SK-N-MC (cell line): ENCODE data around the gene PDE6D.

ENCODE experiments used
- DNase-seq: peaks from one replicate; pipeline ENCODE4 v3.0.0-alpha.2; 2011; ENCODE audit warnings: low read depth, low spot score
- H3K27ac ChIP-seq: fragments of 200-600 bp; sonication (generic); 2 replicates; pipeline ENCODE4 v1.5.1; 2016; ENCODE audit warnings: mixed run types
- H3K36me3 ChIP-seq: fragments of 200-600 bp; sonication (generic); 2 replicates; pipeline ENCODE4 v1.6.1; 2017; ENCODE audit warnings: antibody characterized with exemption, low read length, mixed read lengths; ENCODE audit not compliant: insufficient read depth
- H3K4me3 ChIP-seq: fragments of 200-600 bp; sonication (generic); 2 replicates; pipeline ENCODE4 v1.5.1; 2016
- H3K9ac ChIP-seq: fragments of 200-600 bp; sonication (generic); 2 replicates; pipeline ENCODE4 v1.8.0; 2017; ENCODE audit warnings: mixed run types, mixed read lengths; ENCODE audit not compliant: insufficient read length
- H3K9me3 ChIP-seq: fragments of 200-600 bp; sonication (generic); 2 replicates; pipeline ENCODE4 v1.6.1; 2017; ENCODE audit warnings: low read depth, mild to moderate bottlenecking, antibody characterized with exemption, low read length, moderate library complexity, mixed read lengths
- EZH2 ChIP-seq: fragments of 200-600 bp; sonication (generic); IDR thresholded peaks from one replicate; pipeline ENCODE4 v1.6.1; 2017; ENCODE audit warnings: antibody characterized with exemption
- FOXP2 ChIP-seq: optimal IDR thresholded peaks from 2 replicates; pipeline ENCODE3; 2011; ENCODE audit warnings: mild to moderate bottlenecking, moderate library complexity; ENCODE audit not compliant: insufficient read depth; ENCODE audit errors: extremely low read length, control extremely low read depth
- POLR2AphosphoS5 ChIP-seq: IDR thresholded peaks from 2 replicates; pipeline ENCODE4 v1.6.1; 2012; ENCODE audit warnings: mild to moderate bottlenecking, low read depth, low read length, borderline replicate concordance

PDE6D gene

DNA sequence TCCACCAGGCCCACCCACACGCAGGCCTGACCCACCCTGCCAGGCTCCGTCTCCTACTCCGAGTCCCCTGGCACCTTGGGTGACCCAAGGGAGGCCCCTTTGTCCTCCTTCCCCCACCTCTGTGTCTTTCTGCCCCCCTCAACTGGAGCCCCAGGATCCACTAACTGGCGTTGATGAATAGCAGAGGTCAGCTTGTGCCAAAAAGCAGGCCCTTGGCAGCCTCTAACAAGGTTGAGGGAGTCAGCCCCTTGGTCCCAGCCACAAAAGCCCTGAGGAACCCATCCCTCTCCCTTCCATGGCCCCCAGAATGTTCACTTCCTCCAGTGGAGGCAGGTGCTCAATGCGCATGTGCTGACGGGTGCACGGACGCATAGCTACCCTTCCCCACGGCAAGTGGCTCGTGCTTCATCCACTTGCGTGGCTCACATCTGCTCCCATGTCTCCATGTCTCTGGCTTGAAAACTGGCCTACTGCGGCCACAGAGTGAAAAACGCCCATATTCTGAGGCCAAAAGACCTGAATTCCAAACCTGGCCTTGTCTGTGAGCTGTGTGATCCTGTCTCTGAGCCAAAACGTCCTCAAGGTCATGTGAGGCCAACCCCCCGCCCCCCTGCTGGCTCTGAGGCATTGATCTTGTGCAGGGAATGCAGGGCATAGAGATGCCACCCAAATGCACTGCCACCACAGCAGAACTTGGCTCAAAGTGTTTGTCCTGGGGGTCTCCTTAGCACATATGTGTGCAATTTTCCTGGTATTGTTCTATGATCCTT lies 91.8 kb downstream of the PDE6D start:
- TF ChIP-seq POLR2AphosphoS5 (no peak), EZH2 (no peak), FOXP2 (no peak)
- no peaks in the 10 kb centered on the region for H3K36me3 ChIP-seq
- H3K9me3 ChIP-seq = no peaks in the 10 kb centered on the region
- DNase-seq = no peak
- no peak overlapping the region for H3K9ac ChIP-seq
- no peak overlapping the region for H3K4me3 ChIP-seq
- no peak overlapping the region for H3K27ac ChIP-seq

DNA sequence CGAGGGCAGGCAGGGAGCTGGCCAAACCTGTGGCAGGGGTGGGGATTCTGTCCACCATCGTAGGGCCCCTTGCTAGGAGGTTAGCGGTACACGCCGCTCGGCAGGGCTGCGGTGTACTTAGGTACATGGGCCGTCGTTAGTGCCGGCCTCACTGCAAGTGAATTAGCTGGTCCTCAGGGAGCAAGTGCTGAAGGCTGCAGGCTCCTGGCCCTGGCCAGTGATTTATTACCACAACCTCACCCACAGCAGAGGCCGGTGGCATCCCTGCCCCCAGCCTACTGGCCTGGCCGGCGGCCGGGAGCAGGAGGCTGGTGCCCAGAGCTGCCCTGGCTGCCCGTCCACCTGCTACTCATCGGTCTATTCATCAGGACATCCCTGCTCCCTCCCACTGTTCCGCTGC lies 92.4 kb downstream of the PDE6D start:
- H3K36me3 ChIP-seq = no peaks in the 10 kb centered on the region
- no peak overlapping the region for H3K4me3 ChIP-seq
- DNase-seq = no peak
- no peak for TF ChIP-seq EZH2
- no peak for TF ChIP-seq FOXP2
- no peak for TF ChIP-seq POLR2AphosphoS5
- H3K27ac ChIP-seq = no peak overlapping the region
- no peaks in the 10 kb centered on the region for H3K9me3 ChIP-seq
- no peak overlapping the region for H3K9ac ChIP-seq

DNA sequence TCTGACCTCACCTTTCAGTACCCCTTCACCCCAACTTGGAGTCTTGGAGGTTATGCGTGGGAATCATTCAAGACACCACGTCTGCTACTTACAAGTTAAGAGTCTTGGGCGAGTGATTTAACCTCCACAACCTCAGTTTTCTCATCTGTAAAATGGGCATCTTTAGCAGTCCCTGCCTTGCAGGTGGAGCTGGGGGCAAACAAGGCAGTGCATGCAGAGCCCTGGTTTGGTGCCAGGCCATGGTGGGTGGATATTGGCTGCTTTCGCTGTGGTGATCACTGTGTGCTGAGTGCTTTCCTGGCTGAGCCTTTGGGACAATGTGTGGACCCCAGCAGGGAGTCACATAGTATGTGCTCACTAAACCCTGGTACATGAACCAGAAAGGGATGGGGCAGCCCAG lies 93.1 kb downstream of the PDE6D start:
- no peak overlapping the region for H3K4me3 ChIP-seq
- no peak for TF ChIP-seq EZH2
- no peak for TF ChIP-seq FOXP2
- no peak for TF ChIP-seq POLR2AphosphoS5
- no peak overlapping the region for H3K27ac ChIP-seq
- H3K9ac ChIP-seq = no peak overlapping the region
- no peaks in the 10 kb centered on the region for H3K9me3 ChIP-seq
- no peak for DNase-seq
- no peaks in the 10 kb centered on the region for H3K36me3 ChIP-seq

DNA sequence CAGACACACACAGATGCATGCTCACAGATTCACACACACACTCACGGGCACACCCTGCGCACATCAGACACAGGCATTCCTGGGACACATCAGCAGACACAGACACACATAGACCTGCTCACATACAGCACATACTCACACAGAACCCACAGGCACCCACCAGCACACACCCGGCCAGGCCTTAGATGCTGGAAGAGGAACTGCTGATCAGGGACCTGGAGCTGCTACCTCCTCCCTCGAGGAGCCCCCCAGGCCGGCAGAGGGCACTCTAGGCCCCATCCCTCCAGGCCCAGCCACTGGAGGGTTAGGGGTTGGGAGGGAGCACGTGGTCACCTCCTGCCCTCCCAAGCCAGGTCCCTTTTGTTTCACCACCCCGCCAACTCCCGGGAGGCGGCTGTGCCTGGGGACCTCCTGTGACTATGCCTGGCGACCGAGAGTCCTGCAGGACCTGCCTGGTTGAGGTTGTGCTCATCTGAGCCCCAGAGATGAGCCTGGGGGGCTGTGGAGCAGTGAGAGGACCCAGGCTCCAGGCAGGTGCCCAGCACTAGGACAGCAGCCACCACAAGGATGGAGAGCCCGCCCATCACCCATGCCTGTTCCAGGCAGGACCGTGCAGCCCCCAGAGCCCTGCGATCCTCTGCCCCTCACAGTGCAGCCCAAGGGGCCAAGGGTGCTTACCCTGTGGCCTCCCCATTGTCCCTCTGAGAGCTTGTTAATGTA lies 93.8 kb downstream of the PDE6D start:
- no peak overlapping the region for H3K27ac ChIP-seq
- no peak overlapping the region for H3K9ac ChIP-seq
- DNase-seq = no peak
- H3K9me3 ChIP-seq = no peaks in the 10 kb centered on the region
- no peak overlapping the region for H3K4me3 ChIP-seq
- H3K36me3 ChIP-seq = no peaks in the 10 kb centered on the region
- no peak for TF ChIP-seq POLR2AphosphoS5
- no peak for TF ChIP-seq FOXP2
- TF ChIP-seq EZH2 = no peak

DNA sequence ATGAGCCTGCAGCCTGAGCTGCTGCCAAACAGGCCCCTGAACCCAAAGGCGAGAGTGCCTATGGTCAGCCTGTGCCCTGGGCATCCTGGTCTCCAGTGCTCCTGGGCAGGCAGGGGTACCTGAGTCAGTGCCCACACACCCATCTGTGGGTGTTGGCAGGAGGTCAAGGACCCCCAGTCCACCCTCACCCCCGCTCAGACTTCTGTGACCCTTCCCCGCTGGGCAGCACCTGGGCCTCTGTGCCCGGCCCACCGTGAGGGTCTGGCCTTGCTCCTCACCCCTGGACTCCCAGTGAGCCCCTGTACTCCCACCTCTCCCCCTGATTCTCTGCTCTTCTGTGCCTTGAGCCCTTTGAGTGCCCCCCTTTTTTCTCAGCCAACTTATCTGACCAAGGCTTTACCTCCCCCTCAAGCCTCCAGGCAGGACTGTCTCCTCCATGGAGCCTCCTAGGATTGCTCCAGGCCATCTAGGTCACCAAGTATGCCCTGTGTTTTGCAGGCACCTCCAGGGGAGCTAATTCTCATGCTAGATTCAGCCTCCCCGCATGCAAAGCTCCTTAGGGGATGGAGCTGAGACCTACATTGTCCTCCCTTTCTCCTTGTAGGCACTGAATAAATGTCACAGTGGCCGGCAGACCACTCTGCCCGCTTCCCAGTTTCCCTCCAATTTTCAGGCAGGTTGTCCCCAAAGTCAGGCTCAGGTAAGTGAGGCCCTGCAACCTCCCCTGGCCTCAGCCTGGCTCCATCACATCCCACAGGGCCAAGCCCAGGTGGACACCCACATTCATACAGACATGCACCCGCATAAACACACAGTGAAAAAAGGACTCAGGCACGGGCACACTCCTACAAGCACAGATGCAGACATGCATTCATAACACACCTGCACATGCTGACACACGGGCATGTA lies 94.6 kb downstream of the PDE6D start:
- Histone ChIP-seq H3K9me3 (no peaks in the 10 kb centered on the region), H3K9ac (no peak overlapping the region), H3K4me3 (no peak overlapping the region), H3K36me3 (no peaks in the 10 kb centered on the region), H3K27ac (no peak overlapping the region)
- DNase-seq = no peak
- TF ChIP-seq FOXP2 (no peak), EZH2 (no peak), POLR2AphosphoS5 (no peak)

DNA sequence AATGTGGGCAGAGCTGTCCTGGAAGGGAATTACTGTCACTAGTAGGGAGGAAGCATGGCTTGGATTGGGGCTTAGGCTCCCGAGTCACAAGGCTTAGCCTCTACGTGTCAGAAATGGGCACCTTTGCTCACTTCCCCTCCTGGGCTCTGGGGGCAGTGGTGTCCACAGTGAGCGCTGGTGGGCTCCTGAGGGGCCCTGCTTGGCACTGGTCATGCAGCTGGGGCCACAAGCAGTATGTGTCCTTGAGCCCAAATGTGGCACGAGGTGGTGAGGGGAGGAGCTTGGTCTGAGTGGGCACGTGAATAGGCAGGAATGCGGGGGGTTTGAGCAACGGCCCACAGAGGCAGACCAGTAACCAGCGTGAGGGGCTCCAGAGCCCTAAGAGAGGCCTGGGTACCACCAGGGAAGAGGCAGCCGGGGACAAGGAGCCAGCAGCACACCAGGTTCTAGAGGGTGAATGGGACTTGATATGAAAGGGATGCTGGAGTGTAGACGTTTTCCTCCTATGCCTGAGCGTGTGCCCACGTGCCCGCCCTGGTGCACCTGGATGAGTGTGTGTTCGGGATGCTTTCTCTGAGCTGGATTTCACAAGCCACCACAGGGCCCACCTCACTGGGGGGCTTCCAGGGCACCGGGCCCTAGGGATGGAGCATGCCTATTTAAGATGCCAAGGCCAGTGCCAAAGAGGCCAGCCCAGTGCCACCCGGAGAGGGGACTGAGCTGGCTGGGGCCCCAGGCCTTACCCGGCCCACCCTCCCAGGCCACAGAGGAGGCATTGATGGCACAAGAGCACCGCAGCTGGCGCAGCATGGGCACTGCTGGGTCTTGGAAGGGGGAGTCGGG lies 95.5 kb downstream of the PDE6D start:
- TF ChIP-seq EZH2 = no peak
- TF ChIP-seq POLR2AphosphoS5 = no peak
- no peak for TF ChIP-seq FOXP2
- Histone ChIP-seq H3K4me3 (no peak overlapping the region), H3K9ac (no peak overlapping the region), H3K36me3 (no peaks in the 10 kb centered on the region), H3K9me3 (no peaks in the 10 kb centered on the region), H3K27ac (no peak overlapping the region)
- DNase-seq = no peak

DNA sequence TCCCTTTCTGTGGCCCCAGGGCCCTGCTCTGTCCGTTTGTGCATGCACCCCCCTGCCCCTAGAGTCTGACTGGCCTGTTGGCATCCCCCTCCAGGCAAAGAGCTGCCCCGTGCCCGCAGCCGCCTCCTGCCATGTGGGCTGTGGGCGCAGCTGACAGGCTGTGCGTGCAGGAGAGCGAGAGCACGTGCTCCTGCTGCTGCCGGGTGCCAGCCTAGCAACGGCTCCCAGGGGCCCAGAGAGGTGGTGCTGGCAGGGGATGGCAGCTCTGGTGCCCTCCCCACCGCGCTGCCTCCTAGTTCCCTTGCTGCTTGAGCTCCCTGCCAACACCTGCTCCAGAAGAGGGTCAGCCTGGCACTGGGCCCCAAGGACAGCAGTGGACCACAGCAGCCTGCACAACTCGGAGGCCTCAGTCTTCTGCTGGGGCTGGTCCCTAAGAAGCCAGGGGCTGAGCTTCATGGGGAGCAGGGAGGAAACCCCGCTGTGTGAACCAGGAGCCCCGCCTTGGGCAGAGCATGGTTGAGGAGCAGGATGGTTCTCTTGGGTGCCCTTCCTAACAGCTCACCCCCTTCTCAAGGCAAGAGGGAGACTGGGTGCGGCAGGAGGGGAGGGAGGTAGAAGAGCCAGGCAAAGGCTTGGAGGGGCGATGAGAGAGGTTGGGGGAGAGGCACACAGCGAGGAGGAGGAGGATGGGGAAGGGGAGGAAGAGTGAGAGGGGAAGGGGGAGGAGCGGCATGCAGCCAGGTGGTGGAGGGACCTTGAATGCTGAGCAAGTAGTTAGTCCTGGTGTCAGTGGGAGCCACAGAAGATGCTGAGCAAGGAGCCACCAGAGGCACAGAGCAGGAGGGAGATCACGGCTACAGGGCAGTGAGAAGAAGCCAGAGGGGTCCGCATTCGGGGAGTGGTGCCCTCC lies 96.5 kb downstream of the PDE6D start:
- no peak for DNase-seq
- TF ChIP-seq EZH2 (no peak), FOXP2 (no peak), POLR2AphosphoS5 (no peak)
- H3K9ac ChIP-seq = no peak overlapping the region

More for the DNA sequence above, 96.5 kb downstream of the PDE6D start:
- Histone ChIP-seq H3K9me3 (no peaks in the 10 kb centered on the region), H3K27ac (no peak overlapping the region), H3K4me3 (no peak overlapping the region), H3K36me3 (no peaks in the 10 kb centered on the region)
